HG03575 (cell line): ENCODE data around the gene ADGRF5.
"Not testable (repeated sequence)": the region's sequence is repeated elsewhere in the genome, so short reads cannot be mapped to it uniquely, and the experiment has no call there.

Source experiments
- ATAC-seq: cut with Tn5 transposase; IDR thresholded peaks from one replicate; pipeline ENCODE4 v1.9.1; 2021; ENCODE audit not compliant: unreplicated experiment, insufficient number of reproducible peaks, low FRiP score; ENCODE audit errors: extremely low read depth

The ADGRF5 gene

GRCh38 chr6:46842252-46842846, 79.4 kb downstream of the ADGRF5 start:
- ATAC-seq: not testable (repeated sequence)

DNA sequence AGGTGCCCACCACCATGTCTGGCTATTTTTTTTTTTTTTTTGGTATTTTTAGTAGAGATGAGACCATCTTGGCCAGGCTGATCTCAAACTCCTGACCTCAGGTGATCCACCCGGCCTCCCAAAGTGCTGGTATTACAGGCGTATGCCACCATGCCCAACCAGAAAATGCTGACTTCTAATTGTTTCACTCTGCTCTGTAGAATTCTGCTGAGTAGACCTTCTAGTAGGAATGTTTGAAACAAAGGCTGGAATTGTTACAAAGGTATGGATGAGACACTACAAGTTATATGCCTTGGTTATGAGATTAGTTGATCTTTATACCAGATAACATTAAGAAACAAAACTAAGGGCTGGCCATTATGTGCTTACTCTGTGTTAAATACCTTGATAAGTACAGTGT, 83.7 kb downstream of the ADGRF5 start:
- no peak for ATAC-seq

DNA sequence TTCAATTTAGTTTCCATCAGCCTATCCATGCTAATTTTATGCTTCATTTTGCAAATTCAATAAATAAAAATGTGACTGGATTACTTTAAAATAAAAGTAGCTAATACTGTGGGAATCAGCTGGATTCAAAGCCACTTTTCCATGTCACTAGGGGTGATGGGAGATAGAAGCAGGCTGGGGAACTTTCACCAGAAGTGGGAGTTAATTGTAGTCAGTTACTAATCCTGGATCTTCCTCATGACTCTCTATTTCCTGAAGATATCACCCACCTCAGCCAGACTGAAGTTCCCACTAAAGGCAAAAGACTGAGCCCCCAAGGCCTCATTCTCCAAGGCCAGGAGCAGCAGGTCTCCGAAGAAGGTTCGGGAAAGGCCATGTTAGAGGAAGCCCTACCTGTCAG, 86.7 kb downstream of the ADGRF5 start:
- ATAC-seq: not testable (repeated sequence)

- ATAC-seq: not testable (repeated sequence)
Observed at GRCh38 chr6:46834257-46834916, 87.4 kb downstream of the ADGRF5 start.

DNA sequence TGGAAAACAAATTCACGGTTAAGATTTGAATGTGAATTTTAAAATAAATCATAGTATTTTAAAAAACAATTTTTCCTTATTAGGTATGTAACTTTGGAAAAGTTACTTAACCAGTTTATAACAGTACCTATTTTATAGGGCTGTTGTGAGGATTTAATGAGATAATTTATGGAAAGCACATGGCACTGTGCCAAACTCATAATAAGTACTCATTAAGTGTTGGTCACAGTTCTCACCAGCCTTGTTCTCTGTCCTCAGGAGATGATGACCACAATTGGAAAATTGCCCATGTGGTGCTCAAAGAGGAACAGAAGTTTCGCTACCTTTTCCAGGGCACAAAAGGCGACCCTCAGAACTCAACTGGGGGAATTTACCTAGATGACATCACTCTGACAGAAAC, 88.9 kb downstream of the ADGRF5 start:
- no peak for ATAC-seq

- ATAC-seq: no peak
Observed at GRCh38 chr6:46828939-46829338, 92.8 kb downstream of the ADGRF5 start.

DNA sequence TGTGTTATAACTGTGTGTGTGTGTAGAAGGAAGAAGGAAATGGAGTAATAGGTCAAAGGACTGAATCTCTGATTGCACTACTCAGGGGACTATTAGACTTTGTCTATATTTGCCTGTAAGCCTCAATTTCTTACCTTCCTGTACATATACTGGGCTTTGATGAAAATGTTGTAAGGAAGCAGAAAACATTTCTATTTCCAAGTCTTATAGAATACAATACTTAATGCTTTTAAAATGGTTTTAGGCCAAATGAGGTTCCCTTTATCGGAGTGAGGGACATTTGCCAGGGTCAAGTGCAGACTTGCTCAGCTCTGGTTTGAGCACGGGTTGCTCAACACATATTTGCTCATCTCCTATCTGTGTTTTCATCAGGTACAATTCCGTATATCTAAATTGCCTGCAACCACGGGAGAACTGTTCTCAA, 100.3 kb downstream of the ADGRF5 start:
- ATAC-seq: no peak

- ATAC-seq: no peak
Observed at GRCh38 chr6:46819561-46819960, 102.2 kb downstream of the ADGRF5 start.

DNA sequence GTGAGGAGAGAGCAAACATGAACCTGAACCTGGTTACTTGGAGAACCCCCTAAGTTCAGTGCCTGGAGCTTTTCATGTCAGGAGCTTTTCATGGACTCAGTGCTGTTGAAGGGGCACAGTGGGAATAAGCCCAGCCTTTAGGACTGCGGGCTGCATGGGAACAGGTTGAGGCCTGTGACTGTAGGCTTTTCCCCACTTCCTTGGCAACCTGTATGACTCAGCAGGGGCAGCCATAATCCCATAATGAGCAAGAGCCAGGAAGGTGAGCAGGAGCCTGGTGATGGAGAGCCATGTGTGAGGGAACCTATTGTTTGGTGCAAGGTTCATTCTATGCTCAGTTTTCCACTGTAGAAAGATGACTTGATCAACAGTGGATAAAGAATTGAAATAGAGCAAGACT, 105.1 kb downstream of the ADGRF5 start:
- ATAC-seq: no peak

DNA sequence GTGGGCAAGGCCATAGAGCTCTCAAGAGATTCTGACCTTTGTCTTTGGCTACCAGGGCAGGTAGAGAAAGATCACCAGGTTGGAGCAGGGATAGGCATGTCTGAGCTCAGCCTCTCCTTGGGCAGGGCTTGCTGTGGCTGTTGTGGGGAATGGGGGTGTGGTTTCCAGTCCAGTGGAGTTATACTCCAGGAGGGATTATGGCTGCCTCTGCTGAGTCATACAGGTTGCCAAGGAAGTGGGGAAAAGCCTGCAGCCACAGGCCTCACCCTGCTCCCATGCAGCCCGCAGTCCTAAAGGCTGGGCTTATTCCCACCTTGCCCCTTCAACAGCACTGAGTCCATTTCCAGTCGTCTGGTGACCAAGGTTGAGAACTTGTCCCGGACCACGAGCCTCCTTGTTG, 106.6 kb downstream of the ADGRF5 start:
- no peak for ATAC-seq

DNA sequence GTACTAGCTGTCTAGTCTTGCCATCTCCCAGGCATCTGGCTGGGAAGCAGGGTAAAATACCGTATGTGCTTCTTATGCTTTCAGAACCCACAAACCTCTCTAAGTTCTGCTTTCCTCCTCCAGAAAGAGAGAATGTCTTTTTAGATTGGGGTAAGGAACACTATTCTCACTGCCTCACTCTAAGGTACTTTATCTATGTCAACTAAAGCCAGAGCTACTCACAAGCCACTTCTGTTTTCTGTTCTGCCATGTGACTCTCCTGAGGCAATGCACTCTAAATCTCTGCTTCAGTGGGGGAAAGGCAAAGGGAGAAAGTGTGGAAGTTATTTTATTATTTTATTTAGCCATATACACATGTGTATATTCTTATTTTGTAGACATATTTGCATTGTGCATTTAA, 112.9 kb downstream of the ADGRF5 start:
- no peak for ATAC-seq
